GM23338 (cell line): Measurements from ENCODE around the gene CRADD. TPM values are rescaled to one million over a fixed set of nuclear protein-coding genes. Genes with fewer than 3 reads are reported as not detected.

Experiments used
- ATAC-seq: fragments of 200-7000 bp; cut with Tn5 transposase; 3 replicates; pipeline ENCODE4 v1.9.1; 2020
- DNase-seq: peaks from one replicate; pipeline ENCODE4 v3.0.0-alpha.2; 2015; ENCODE audit warnings: low spot score
- H2AFZ ChIP-seq: fragments of 200-600 bp; sonication (generic); 2 replicates; pipeline ENCODE4 v1.8.0; 2016; ENCODE audit warnings: antibody characterized with exemption, mild to moderate bottlenecking, moderate library complexity
- H3F3A ChIP-seq: fragments of 200-600 bp; sonication (generic); replicated peaks from 2 replicates; pipeline ENCODE4 v1.8.0; 2017; ENCODE audit warnings: antibody characterized with exemption, mixed run types, low read depth
- H3K27ac ChIP-seq: fragments of 200-600 bp; sonication (generic); 2 replicates; pipeline ENCODE4 v1.6.1; 2016; ENCODE audit warnings: low read depth
- H3K27me3 ChIP-seq: fragments of 200-600 bp; sonication (generic); 2 replicates; pipeline ENCODE4 v1.8.0; 2016; ENCODE audit warnings: mild to moderate bottlenecking, mixed run types, moderate library complexity; ENCODE audit not compliant: insufficient read depth
- H3K36me3 ChIP-seq: fragments of 200-600 bp; sonication (generic); 2 replicates; pipeline ENCODE4 v1.8.0; 2016; ENCODE audit warnings: mild to moderate bottlenecking; ENCODE audit not compliant: insufficient read depth
- H3K4me1 ChIP-seq: fragments of 200-600 bp; sonication (generic); 2 replicates; pipeline ENCODE4 v1.8.0; 2016; ENCODE audit warnings: mild to moderate bottlenecking, moderate library complexity; ENCODE audit not compliant: insufficient read depth
- H3K4me2 ChIP-seq: fragments of 200-600 bp; sonication (generic); 2 replicates; pipeline ENCODE4 v1.7.1; 2017; ENCODE audit warnings: mixed run types
- H3K4me3 ChIP-seq: fragments of 200-600 bp; sonication (generic); 2 replicates; pipeline ENCODE4 v1.6.1; 2016; ENCODE audit warnings: mixed run types
- H3K79me2 ChIP-seq: fragments of 200-600 bp; sonication (generic); replicated peaks from 2 replicates; pipeline ENCODE4 v1.8.0; 2017; ENCODE audit warnings: mild to moderate bottlenecking; ENCODE audit not compliant: insufficient read depth
- H3K9me2 ChIP-seq: fragments of 200-600 bp; sonication (generic); 2 replicates; pipeline ENCODE4 v1.8.0; 2017; ENCODE audit not compliant: insufficient read depth
- H4K20me1 ChIP-seq: fragments of 200-600 bp; sonication (generic); replicated peaks from 2 replicates; pipeline ENCODE4 v1.8.0; 2017; ENCODE audit warnings: mild to moderate bottlenecking; ENCODE audit not compliant: insufficient read depth
- H3K27ac Mint-ChIP-seq: 2 replicates; pipeline ENCODE4 v1.8.0; 2020; ENCODE audit warnings: inconsistent platforms, mild to moderate bottlenecking, moderate library complexity, mixed read lengths
- H3K27me3 Mint-ChIP-seq: 3 replicates; pipeline ENCODE4 v1.8.0; 2022; ENCODE audit warnings: low read depth, mild to moderate bottlenecking, moderate library complexity, mixed read lengths, inconsistent platforms; ENCODE audit not compliant: insufficient read depth, poor library complexity
- H3K36me3 Mint-ChIP-seq: 3 replicates; pipeline ENCODE4 v1.8.0; 2021; ENCODE audit warnings: low read depth, mild to moderate bottlenecking, inconsistent platforms, moderate library complexity, mixed read lengths
- H3K4me1 Mint-ChIP-seq: 3 replicates; pipeline ENCODE4 v1.8.0; 2020; ENCODE audit warnings: mild to moderate bottlenecking, inconsistent platforms, mixed read lengths
- H3K4me3 Mint-ChIP-seq: 3 replicates; pipeline ENCODE4 v1.8.0; 2021; ENCODE audit warnings: moderate library complexity, mild to moderate bottlenecking, inconsistent platforms, mixed read lengths
- H3K9me3 Mint-ChIP-seq: 3 replicates; pipeline ENCODE4 v1.8.0; 2020; ENCODE audit warnings: moderate library complexity, mild to moderate bottlenecking, inconsistent platforms, mixed read lengths
- ETS1 ChIP-seq: IDR thresholded peaks from 2 replicates; pipeline ENCODE4 v1.6.1; 2016; ENCODE audit warnings: antibody characterized with exemption
- EZH2 ChIP-seq: fragments of 200-600 bp; sonication (generic); IDR thresholded peaks from one replicate; pipeline ENCODE4 v1.8.0; 2017; ENCODE audit warnings: antibody characterized with exemption, mild to moderate bottlenecking, low read depth; ENCODE audit not compliant: unreplicated experiment
- JUNB ChIP-seq: IDR thresholded peaks from one replicate; pipeline ENCODE4 v1.6.1; 2016; ENCODE audit warnings: antibody characterized with exemption; ENCODE audit not compliant: unreplicated experiment
- POLR2AphosphoS5 ChIP-seq: IDR thresholded peaks from 2 replicates; pipeline ENCODE4 v1.6.1; 2016; ENCODE audit warnings: antibody characterized with exemption, low read depth
- STAT1 ChIP-seq: IDR thresholded peaks from one replicate; pipeline ENCODE4 v1.6.1; 2016; ENCODE audit warnings: antibody characterized with exemption; ENCODE audit not compliant: unreplicated experiment
- ZNF114 ChIP-seq: fragments of 250-450 bp; sonication (Bioruptor Pico); IDR thresholded peaks from 2 replicates; pipeline ENCODE4 v1.5.0; 2020; ENCODE audit warnings: mild to moderate bottlenecking, moderate library complexity
- ZNF331 ChIP-seq: fragments of 250-450 bp; sonication (Bioruptor Pico); IDR thresholded peaks from 2 replicates; pipeline ENCODE4 v1.5.0; 2020; ENCODE audit warnings: low read depth, mild to moderate bottlenecking, moderate library complexity
- polyA plus RNA-seq: library from polyadenylated mRNA; unstranded; fragments of >200 nt; fragmentation: Nextera tagmentation; extraction: Ambion mirVana; gene quantifications from 2 replicates; pipeline ENCODE4 v1.2.1, GENCODE V29; 2016
- total RNA-seq: library from RNA; depleted of rRNA; stranded (reverse); fragments of >200 nt; shearing (Covaris generic); gene quantifications from 2 replicates; pipeline ENCODE4 v1.2.3, GENCODE V29; 2014

The CRADD gene
- total and polyA plus RNA-seq, 2 experiments from 2014 or later, result 6.3 to 27.9 TPM

GRCh38 chr12:93813972-93814821 lies 137.0 kb downstream of the CRADD start:
- Histone ChIP-seq H3K4me1 (peaks cover 5% of the 10 kb centered on the region; the same call in 1 of the 2 replicates), H3K27me3 (no peaks in the 10 kb centered on the region), H2AFZ (no peak overlapping the region), H3K4me2 (no peak overlapping the region), H3K36me3 (no peaks in the 10 kb centered on the region), H3K27ac (no peak overlapping the region), H3K9me2 (0 out of 2 replicates have a peak, but pooled peaks cover 8% of the 10 kb centered on the region), H3F3A (no peaks in the 10 kb centered on the region), H3K79me2 (no peaks in the 10 kb centered on the region), H3K4me3 (no peak overlapping the region), H4K20me1 (no peaks in the 10 kb centered on the region)
- Mint-ChIP-seq H3K9me3 (no peaks in the 10 kb centered on the region), H3K4me1 (peaks cover 15% of the 10 kb centered on the region), H3K36me3 (no peaks in the 10 kb centered on the region), H3K27me3 (peaks cover 5% of the 10 kb centered on the region), H3K27ac (no peak overlapping the region), H3K4me3 (no peak overlapping the region)
- TF ChIP-seq ETS1 (no peak), STAT1 (no peak), JUNB (no peak), ZNF331 (CRISPR knock-in tag) (no peak), POLR2AphosphoS5 (no peak), EZH2 (no peak)
- ATAC-seq (no peak), DNase-seq (no peak)

GRCh38 chr12:93818488-93819049 lies 141.4 kb downstream of the CRADD start:
- no peak overlapping the region for H2AFZ ChIP-seq
- TF ChIP-seq EZH2 (no peak), ZNF331 (CRISPR knock-in tag) (no peak)
- H3F3A ChIP-seq, result no peaks in the 10 kb centered on the region
- peaks cover 3% of the 10 kb centered on the region; the same call in 1 of the 2 replicates for H3K27me3 ChIP-seq
- H3K4me1 ChIP-seq, result peaks cover 4% of the 10 kb centered on the region
- no peak overlapping the region for H3K27ac Mint-ChIP-seq
- H3K9me2 ChIP-seq, result peaks cover 12% of the 10 kb centered on the region
- no peak overlapping the region for H3K4me3 ChIP-seq
- peaks cover 4% of the 10 kb centered on the region for H3K27me3 Mint-ChIP-seq
- H3K36me3 ChIP-seq, result no peaks in the 10 kb centered on the region
- DNase-seq (no peak), ATAC-seq (no peak)
- H3K9me3 Mint-ChIP-seq, result no peaks in the 10 kb centered on the region
- H3K36me3 Mint-ChIP-seq, result no peaks in the 10 kb centered on the region
- no peak overlapping the region for H3K4me2 ChIP-seq
- no peak overlapping the region for H3K4me3 Mint-ChIP-seq
- no peak overlapping the region for H3K27ac ChIP-seq
- no peaks in the 10 kb centered on the region for H3K79me2 ChIP-seq
- peaks cover 7% of the 10 kb centered on the region for H3K4me1 Mint-ChIP-seq
- no peaks in the 10 kb centered on the region for H4K20me1 ChIP-seq

GRCh38 chr12:93819050-93819491 lies 141.9 kb downstream of the CRADD start:
- DNase-seq, result no peak
- Mint-ChIP-seq H3K27me3 (peaks cover 3% of the 10 kb centered on the region), H3K27ac (no peak overlapping the region), H3K4me3 (no peak overlapping the region), H3K9me3 (no peaks in the 10 kb centered on the region), H3K4me1 (peaks cover 5% of the 10 kb centered on the region; the same call in 2 of the 3 replicates), H3K36me3 (no peaks in the 10 kb centered on the region)
- H3K4me1 ChIP-seq, result peaks cover 9% of the 10 kb centered on the region
- H3K36me3 ChIP-seq, result no peaks in the 10 kb centered on the region
- no peaks in the 10 kb centered on the region for H4K20me1 ChIP-seq
- H3K27me3 ChIP-seq, result peaks cover 4% of the 10 kb centered on the region; the same call in 1 of the 2 replicates
- H3K27ac ChIP-seq, result no peak overlapping the region
- H3K4me2 ChIP-seq, result no peak overlapping the region
- no peak overlapping the region for H2AFZ ChIP-seq
- ATAC-seq, result no peak
- no peaks in the 10 kb centered on the region for H3K79me2 ChIP-seq
- H3F3A ChIP-seq, result no peaks in the 10 kb centered on the region
- H3K9me2 ChIP-seq, result peaks cover 12% of the 10 kb centered on the region
- no peak overlapping the region for H3K4me3 ChIP-seq
- TF ChIP-seq ZNF114 (CRISPR knock-in tag), result no peak
